CD4-positive, alpha-beta T cell (primary cell): ENCODE data around the gene PCDHA1. TPM values are rescaled to one million over a fixed set of nuclear protein-coding genes. Genes with fewer than 3 reads are reported as not detected.
"Not testable (repeated sequence)": the region's sequence is repeated elsewhere in the genome, so short reads cannot be mapped to it uniquely, and the experiment has no call there.

ENCODE experiments used
- ATAC-seq: fragments of 200-7000 bp; cut with Tn5 transposase; one replicate; pipeline ENCODE4 v1.10.0; 2022; ENCODE audit warnings: mild to moderate bottlenecking; ENCODE audit not compliant: poor library complexity
- CTCF ChIA-PET: fragments of 350-600 bp; sonication (Branson Sonifier 250); formaldehyde crosslinking; loops from one replicate; lab custom pipeline; 2021; ENCODE audit warnings: antibody characterized with exemption, inconsistent platforms; lab: Charles Lee
- POLR2A ChIA-PET: fragments of 350-600 bp; sonication (Branson Sonifier 250); formaldehyde crosslinking; loops from one replicate; lab custom pipeline; 2021; ENCODE audit warnings: antibody characterized with exemption, inconsistent platforms; lab: Charles Lee
- DNase-seq, 14 experiments: peaks; one replicate each; pipeline ENCODE4 v3.0.0-alpha.2; 2013 to 2020; ENCODE audit warnings: mixed read lengths in 2 of 14
- H3K27ac ChIP-seq, 2 donors: one replicate each; pipeline versions ENCODE4 v1.5.1 to v1.7.0; 2013; ENCODE audit warnings: low read length in 2 of 2, low read depth in 1 of 2, mild to moderate bottlenecking in 1 of 2
- H3K27me3 ChIP-seq, 2 experiments: 1 replicate in 1 of 2; 2 replicates in 1 of 2; pipeline versions ENCODE4 v1.6.1 to v1.7.0; 2013; ENCODE audit warnings: low read length in 2 of 2, control low read depth in 1 of 2, mild to moderate bottlenecking in 1 of 2, moderate library complexity in 1 of 2; ENCODE audit not compliant: insufficient read depth in 2 of 2, control insufficient read depth in 1 of 2
- H3K36me3 ChIP-seq: one replicate; pipeline ENCODE4 v1.6.1; 2013; ENCODE audit warnings: low read length, control low read depth; ENCODE audit not compliant: insufficient read depth
- H3K4me1 ChIP-seq: one replicate; pipeline ENCODE4 v1.6.1; 2013; ENCODE audit warnings: low read length, control low read depth; ENCODE audit not compliant: insufficient read depth
- H3K4me3 ChIP-seq: one replicate; pipeline ENCODE4 v1.5.1; 2013; ENCODE audit warnings: mild to moderate bottlenecking, low read length, moderate library complexity
- H3K9me3 ChIP-seq, 2 experiments: 1 replicate in 1 of 2; 2 replicates in 1 of 2; pipeline versions ENCODE4 v1.6.1 to v1.7.0; 2013; ENCODE audit warnings: low read length in 2 of 2, mild to moderate bottlenecking in 2 of 2, control low read depth in 1 of 2, moderate library complexity in 1 of 2; ENCODE audit not compliant: control insufficient read depth in 1 of 2, insufficient read depth in 1 of 2
- H3K27ac Mint-ChIP-seq: one replicate; pipeline ENCODE4 v1.8.0; 2020; ENCODE audit warnings: mixed read lengths
- H3K27me3 Mint-ChIP-seq: one replicate; pipeline ENCODE4 v1.8.0; 2021; ENCODE audit warnings: mixed read lengths
- H3K36me3 Mint-ChIP-seq: one replicate; pipeline ENCODE4 v1.8.0; 2021; ENCODE audit warnings: low read depth, mixed read lengths
- H3K4me1 Mint-ChIP-seq: one replicate; pipeline ENCODE4 v1.8.0; 2021; ENCODE audit warnings: low read depth, mixed read lengths
- H3K4me3 Mint-ChIP-seq: one replicate; pipeline ENCODE4 v1.8.0; 2020; ENCODE audit warnings: mild to moderate bottlenecking, mixed read lengths
- H3K9me3 Mint-ChIP-seq: one replicate; pipeline ENCODE4 v1.8.0; 2020; ENCODE audit warnings: mixed read lengths
- intact Hi-C, 2 experiments: fragments of 100-400 bp; cut with DNase I in 1 of 2; cut with micrococcal nuclease in 1 of 2; formaldehyde crosslinking; loops; one replicate each; pipeline versions ENCODE4 v1.15.1 to v1.9.0; 2023 to 2025; cut with DNase I, micrococcal nuclease
- total RNA-seq, 174 experiments: library from RNA in 2 of 174; stranded (reverse) in 2 of 174; gene quantifications; one replicate each; pipeline ENCODE4 v1.2.3 and lab custom pipeline; 2021 to 2026
- TF ChIP-seq, protein P1 (sequence below): fragments of 200-600 bp; IDR thresholded peaks from one replicate; pipeline ENCODE4 v1.8.0; 2022; ENCODE audit warnings: antibody characterized with exemption, mild to moderate bottlenecking

Gene PCDHA1
- total RNA-seq, 2 experiments from 2014 or later = not detected

DNA sequence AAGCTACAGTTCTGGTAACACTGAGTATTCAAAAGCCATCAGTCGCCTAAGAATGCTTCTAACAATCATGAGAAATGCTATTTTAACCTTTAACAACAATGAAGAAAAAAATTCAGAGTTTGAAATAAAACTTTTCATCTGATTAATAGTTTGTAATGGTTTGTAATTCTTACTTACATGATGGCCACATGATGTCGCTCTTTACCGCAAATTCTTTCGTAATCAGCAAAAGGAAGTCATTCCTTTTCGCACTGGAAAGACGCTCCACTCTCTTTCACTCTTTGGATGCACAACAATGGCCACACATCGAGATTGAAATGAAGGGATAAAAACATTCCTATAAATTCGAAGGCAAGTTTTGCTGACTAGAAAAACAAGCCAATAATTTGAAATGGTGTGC lies 48.1 kb downstream of the PCDHA1 start, which contains the start of gene PCDHA7:
Gene PCDHA7 (plus strand): TSS at position 277 of the 400 bp plus-strand sequence. CDS start 115 bp downstream, at position 392.
- no peak within 1 kb of the TSS for H3K27ac ChIP-seq
- ATAC-seq (no peak), DNase-seq (no peak)
- H3K9me3 ChIP-seq = peaks cover 26 to 38% of the 10 kb centered on the region in 2 experiments
- intact Hi-C loops = no loop called here
- Mint-ChIP-seq H3K27me3 (peaks cover 42% of the 10 kb centered on the region), H3K4me3 (no peak within 1 kb of the TSS), H3K36me3 (no peaks in the 10 kb centered on the region), H3K4me1 (no peaks in the 10 kb centered on the region), H3K27ac (no peak within 1 kb of the TSS), H3K9me3 (peaks cover 12% of the 10 kb centered on the region)
- H3K4me1 ChIP-seq = no peaks in the 10 kb centered on the region
- H3K27me3 ChIP-seq = peaks cover 13 to 22% of the 10 kb centered on the region in 2 experiments
- H3K4me3 ChIP-seq = no peak within 1 kb of the TSS
- POLR2A ChIA-PET = no interaction called here
- H3K36me3 ChIP-seq = no peaks in the 10 kb centered on the region
- TF ChIP-seq, protein P1, sequence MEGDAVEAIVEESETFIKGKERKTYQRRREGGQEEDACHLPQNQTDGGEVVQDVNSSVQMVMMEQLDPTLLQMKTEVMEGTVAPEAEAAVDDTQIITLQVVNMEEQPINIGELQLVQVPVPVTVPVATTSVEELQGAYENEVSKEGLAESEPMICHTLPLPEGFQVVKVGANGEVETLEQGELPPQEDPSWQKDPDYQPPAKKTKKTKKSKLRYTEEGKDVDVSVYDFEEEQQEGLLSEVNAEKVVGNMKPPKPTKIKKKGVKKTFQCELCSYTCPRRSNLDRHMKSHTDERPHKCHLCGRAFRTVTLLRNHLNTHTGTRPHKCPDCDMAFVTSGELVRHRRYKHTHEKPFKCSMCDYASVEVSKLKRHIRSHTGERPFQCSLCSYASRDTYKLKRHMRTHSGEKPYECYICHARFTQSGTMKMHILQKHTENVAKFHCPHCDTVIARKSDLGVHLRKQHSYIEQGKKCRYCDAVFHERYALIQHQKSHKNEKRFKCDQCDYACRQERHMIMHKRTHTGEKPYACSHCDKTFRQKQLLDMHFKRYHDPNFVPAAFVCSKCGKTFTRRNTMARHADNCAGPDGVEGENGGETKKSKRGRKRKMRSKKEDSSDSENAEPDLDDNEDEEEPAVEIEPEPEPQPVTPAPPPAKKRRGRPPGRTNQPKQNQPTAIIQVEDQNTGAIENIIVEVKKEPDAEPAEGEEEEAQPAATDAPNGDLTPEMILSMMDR = no peak
- CTCF ChIA-PET = no interaction called here

- Histone ChIP-seq H3K9me3 (peaks cover 30 to 33% of the 10 kb centered on the region in 2 experiments), H3K27me3 (peaks cover 13 to 27% of the 10 kb centered on the region in 2 experiments)
- intact Hi-C loops, POLR2A ChIA-PET, H3K27ac Mint-ChIP-seq, H3K36me3 Mint-ChIP-seq, H3K27ac ChIP-seq, DNase-seq, CTCF ChIA-PET, H3K4me1 ChIP-seq, H3K4me1 Mint-ChIP-seq, ATAC-seq, H3K4me3 ChIP-seq, H3K36me3 ChIP-seq, H3K4me3 Mint-ChIP-seq: not testable (repeated sequence)
- Mint-ChIP-seq H3K27me3 (peaks cover 45% of the 10 kb centered on the region), H3K9me3 (peaks cover 12% of the 10 kb centered on the region)
Measured at GRCh38 chr5:140834439-140835008, 48.6 kb downstream of the PCDHA1 start.

DNA sequence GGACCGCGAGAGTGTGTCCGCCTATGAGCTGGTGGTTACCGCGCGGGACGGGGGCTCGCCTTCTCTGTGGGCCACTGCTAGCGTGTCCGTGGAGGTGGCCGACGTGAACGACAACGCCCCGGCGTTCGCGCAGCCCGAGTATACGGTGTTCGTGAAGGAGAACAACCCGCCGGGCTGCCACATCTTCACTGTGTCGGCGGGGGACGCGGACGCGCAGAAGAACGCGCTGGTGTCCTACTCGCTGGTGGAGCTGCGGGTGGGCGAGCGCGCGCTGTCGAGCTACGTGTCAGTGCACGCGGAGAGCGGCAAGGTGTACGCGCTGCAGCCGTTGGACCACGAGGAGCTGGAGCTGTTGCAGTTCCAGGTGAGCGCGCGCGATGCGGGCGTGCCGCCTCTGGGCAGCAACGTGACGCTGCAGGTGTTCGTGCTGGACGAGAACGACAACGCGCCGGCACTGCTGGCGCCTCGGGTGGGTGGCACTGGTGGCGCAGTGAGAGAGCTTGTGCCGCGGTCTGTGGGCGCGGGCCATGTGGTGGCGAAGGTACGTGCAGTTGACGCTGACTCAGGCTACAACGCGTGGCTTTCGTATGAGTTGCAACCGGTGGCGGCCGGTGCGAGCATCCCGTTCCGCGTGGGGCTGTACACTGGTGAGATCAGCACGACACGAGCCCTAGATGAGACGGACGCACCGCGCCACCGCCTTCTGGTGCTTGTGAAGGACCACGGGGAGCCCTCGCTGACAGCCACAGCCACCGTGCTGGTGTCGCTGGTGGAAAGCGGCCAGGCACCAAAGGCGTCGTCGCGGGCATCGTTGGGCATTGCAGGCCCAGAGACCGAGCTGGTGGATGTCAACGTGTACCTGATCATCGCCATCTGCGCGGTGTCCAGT lies 49.9 kb downstream of the PCDHA1 start:
- Histone ChIP-seq H3K4me1 (no peaks in the 10 kb centered on the region), H3K36me3 (no peaks in the 10 kb centered on the region), H3K9me3 (peaks cover 25 to 31% of the 10 kb centered on the region in 2 experiments), H3K4me3 (no peak overlapping the region), H3K27ac (no peak overlapping the region), H3K27me3 (peaks cover 14 to 36% of the 10 kb centered on the region in 2 experiments)
- intact Hi-C loops = no loop called here
- H3K27ac Mint-ChIP-seq = no peak overlapping the region
- ChIA-PET CTCF (no interaction called here), POLR2A (no interaction called here)
- TF ChIP-seq, protein P1 = no peak
- H3K27me3 Mint-ChIP-seq = peaks cover 50% of the 10 kb centered on the region
- peaks cover 19% of the 10 kb centered on the region for H3K9me3 Mint-ChIP-seq
- no peak for DNase-seq
- peaks cover 5% of the 10 kb centered on the region for H3K36me3 Mint-ChIP-seq
- H3K4me3 Mint-ChIP-seq = no peak overlapping the region
- no peak for ATAC-seq
- H3K4me1 Mint-ChIP-seq = no peaks in the 10 kb centered on the region
